ENCODE data around the gene HDHD2. TPM values are rescaled to one million over a fixed set of nuclear protein-coding genes. Genes with fewer than 3 reads are reported as not detected.
A peak's percentile ranks its signal among the peaks of the same experiment; 100 is the strongest.

The HDHD2 gene
- total RNA-seq, 1 experiment from 2014 or later = 24.4 TPM

GRCh38 chr18:47179520-47179919, 29.2 kb upstream of the HDHD2 start:
- peaks cover 16% of the 10 kb centered on the region for H3K79me2 ChIP-seq (ENCODE audit: low read depth)

GRCh38 chr18:47175898-47176575, 25.7 kb upstream of the HDHD2 start, which contains the start of gene IER3IP1:
Gene IER3IP1, minus strand, starts transcription at chr18:47176364. Its CDS starts 87 bp downstream, at chr18:47176277.
- POLR2A ChIA-PET (ENCODE audit: unreplicated experiment) = no interaction called here
- no TSS peak for BruUV-seq (replicated peaks)

More at GRCh38 chr18:47179520-47179919, 29.2 kb upstream of the HDHD2 start:
- Histone ChIP-seq H3K9me3 (ENCODE audit: insufficient read depth, low read depth) (no peaks in the 10 kb centered on the region), H2AFZ (no peak overlapping the region), H3K9me2 (ENCODE audit: insufficient read depth) (no peaks in the 10 kb centered on the region), H4K20me1 (ENCODE audit: insufficient read depth) (peaks cover under 1% of the 10 kb centered on the region; the same call in 1 of the 2 replicates), H3K4me1 (replicated peaks; ENCODE audit: insufficient read depth) (peaks cover 7% of the 10 kb centered on the region), H3F3A (ENCODE audit: insufficient read depth, low read depth) (peaks cover 9% of the 10 kb centered on the region; the same call in 1 of the 2 replicates), H3K36me3 (ENCODE audit: low read depth) (no peaks in the 10 kb centered on the region), H3K4me2 (no peak overlapping the region), H3K4me3 (no peak overlapping the region), H3K27me3 (ENCODE audit: insufficient read depth, low read depth) (no peaks in the 10 kb centered on the region), H3K27ac (no peak overlapping the region)
- DNase-seq = no peak
- ChIA-PET CTCF (no interaction called here), POLR2A (ENCODE audit: unreplicated experiment) (no interaction called here)
- BruUV-seq (replicated peaks) = no TSS peak
- TF ChIP-seq EZH2 (IDR thresholded peaks at IDR 0.05; ENCODE audit: low read depth) (no peak), CTCF (conservative IDR thresholded peaks at IDR 0.05) (no peak)
- intact Hi-C loops (cut with micrococcal nuclease; ENCODE audit: unreplicated experiment) = no loop called here

GRCh38 chr18:47175283-47175897, 25.1 kb upstream of the HDHD2 start:
- intact Hi-C loops (cut with micrococcal nuclease; ENCODE audit: unreplicated experiment) = no loop called here

More at GRCh38 chr18:47175898-47176575, 25.7 kb upstream of the HDHD2 start, which contains the start of gene IER3IP1:
- H4K20me1 ChIP-seq (ENCODE audit: insufficient read depth) = peaks cover 4% of the 10 kb centered on the region; the same call in 1 of the 2 replicates
- H3K4me2 ChIP-seq = peak within 1 kb of the TSS; percentile 99
- no peak for TF ChIP-seq CTCF (conservative IDR thresholded peaks at IDR 0.05)
- H3K36me3 ChIP-seq (ENCODE audit: low read depth) = 0 out of 2 replicates have a peak, but pooled peaks cover 8% of the 10 kb centered on the region
- H3K9me2 ChIP-seq (ENCODE audit: insufficient read depth) = no peaks in the 10 kb centered on the region
- H2AFZ ChIP-seq = peak within 1 kb of the TSS; percentile 99
- peaks cover 14% of the 10 kb centered on the region for H3K4me1 ChIP-seq (replicated peaks; ENCODE audit: insufficient read depth)
- no peaks in the 10 kb centered on the region for H3K9me3 ChIP-seq (ENCODE audit: insufficient read depth, low read depth)
- H3K27me3 ChIP-seq (ENCODE audit: insufficient read depth, low read depth) = no peaks in the 10 kb centered on the region
- peaks cover 9% of the 10 kb centered on the region; the same call in 1 of the 2 replicates for H3F3A ChIP-seq (ENCODE audit: insufficient read depth, low read depth)
- peaks cover 51% of the 10 kb centered on the region for H3K79me2 ChIP-seq (ENCODE audit: low read depth)
- peak within 1 kb of the TSS; percentile 94 for H3K4me3 ChIP-seq
- intact Hi-C loops (cut with micrococcal nuclease; ENCODE audit: unreplicated experiment) = no loop called here
- H3K27ac ChIP-seq = peak within 1 kb of the TSS; percentile 74
- DNase-seq = peak; percentile 75 to 80
- CTCF ChIA-PET = no interaction called here

More at GRCh38 chr18:47175283-47175897, 25.1 kb upstream of the HDHD2 start:
- H4K20me1 ChIP-seq (ENCODE audit: insufficient read depth) = peaks cover 4% of the 10 kb centered on the region; the same call in 1 of the 2 replicates
- DNase-seq = no peak
- H3F3A ChIP-seq (ENCODE audit: insufficient read depth, low read depth) = peaks cover 9% of the 10 kb centered on the region
- peak overlapping the region; percentile 74 for H3K27ac ChIP-seq
- no peaks in the 10 kb centered on the region for H3K9me2 ChIP-seq (ENCODE audit: insufficient read depth)
- H2AFZ ChIP-seq = peak overlapping the region; percentile 99
- H3K27me3 ChIP-seq (ENCODE audit: insufficient read depth, low read depth) = no peaks in the 10 kb centered on the region
- H3K36me3 ChIP-seq (ENCODE audit: low read depth) = 0 out of 2 replicates have a peak, but pooled peaks cover 11% of the 10 kb centered on the region
- TSS peak; percentile 57 for BruUV-seq (replicated peaks)
- ChIA-PET CTCF (no interaction called here), POLR2A (ENCODE audit: unreplicated experiment) (no interaction called here)
- no peaks in the 10 kb centered on the region for H3K9me3 ChIP-seq (ENCODE audit: insufficient read depth, low read depth)
- peaks cover 14% of the 10 kb centered on the region for H3K4me1 ChIP-seq (replicated peaks; ENCODE audit: insufficient read depth)
- peak overlapping the region; percentile 94 for H3K4me3 ChIP-seq
- no peak for TF ChIP-seq EZH2 (IDR thresholded peaks at IDR 0.05; ENCODE audit: low read depth)
- H3K79me2 ChIP-seq (ENCODE audit: low read depth) = peaks cover 56% of the 10 kb centered on the region
- H3K4me2 ChIP-seq = peak overlapping the region; percentile 99

Measured in PC-9 (cell line).